HepG2 (cell line): ENCODE data around the gene KCTD19. TPM values are rescaled to one million over a fixed set of nuclear protein-coding genes. Genes with fewer than 3 reads are reported as not detected.

Experiments
- MAF1 ChIP-seq: sonication (generic); formaldehyde crosslinking; IDR thresholded peaks from 2 replicates; pipeline ENCODE4 v1.5.0; 2020; ENCODE audit warnings: missing genetic modification reagents, borderline replicate concordance
- MED8 ChIP-seq: sonication (generic); formaldehyde crosslinking; IDR thresholded peaks from 2 replicates; pipeline ENCODE4 v1.8.1; 2023; ENCODE audit warnings: mild to moderate bottlenecking, missing genetic modification reagents; ENCODE audit not compliant: insufficient replicate concordance
- REL ChIP-seq: sonication (generic); formaldehyde crosslinking; conservative IDR thresholded peaks from 2 replicates; pipeline ENCODE4 v1.8.0; 2022; ENCODE audit warnings: mild to moderate bottlenecking, missing genetic modification reagents, moderate library complexity
- SALL1 ChIP-seq: sonication (generic); formaldehyde crosslinking; IDR thresholded peaks from 2 replicates; pipeline ENCODE4 v1.8.0; 2022; ENCODE audit warnings: mild to moderate bottlenecking, missing genetic modification reagents
- SNAI1 ChIP-seq: sonication (generic); formaldehyde crosslinking; IDR thresholded peaks from 2 replicates; pipeline ENCODE4 v1.5.0; 2020; ENCODE audit warnings: mild to moderate bottlenecking, missing genetic modification reagents, borderline replicate concordance
- ZBTB7A ChIP-seq: sonication (generic); formaldehyde crosslinking; IDR thresholded peaks from 2 replicates; pipeline ENCODE4 v1.8.0; 2022; ENCODE audit warnings: mild to moderate bottlenecking, missing genetic modification reagents
- ZNF782 ChIP-seq: sonication (generic); formaldehyde crosslinking; IDR thresholded peaks from 2 replicates; pipeline ENCODE4 v1.4.0; 2020; ENCODE audit warnings: missing genetic modification reagents, mild to moderate bottlenecking, borderline replicate concordance
- ZSCAN21 ChIP-seq: sonication (generic); formaldehyde crosslinking; IDR thresholded peaks from 2 replicates; pipeline ENCODE4 v1.8.0; 2022; ENCODE audit warnings: mild to moderate bottlenecking, missing genetic modification reagents, moderate library complexity, borderline replicate concordance
- ZSCAN30 ChIP-seq: sonication (generic); formaldehyde crosslinking; IDR thresholded peaks from 2 replicates; pipeline ENCODE4 v1.5.0; 2020; ENCODE audit warnings: mild to moderate bottlenecking, missing genetic modification reagents
- polyA plus RNA-seq, 8 experiments: library from polyadenylated mRNA; depleted of rRNA in 3 of 8; stranded (reverse) in 7 of 8; unstranded in 1 of 8; fragments of >200 nt; fragmentation: Illumina TruSeq in 4 of 8; extraction: Trizol in 4 of 8; gene quantifications; 2 replicates each; pipeline versions ENCODE4 v1.2.1 to v1.2.3, GENCODE V29; 2011 to 2016; ENCODE audit warnings: low read depth in 4 of 8, missing spikeins in 1 of 8, mixed read lengths in 1 of 8; ENCODE audit not compliant: insufficient read depth in 1 of 8
- total RNA-seq, 5 experiments: library from RNA; depleted of rRNA; stranded (reverse); fragments of >200 nt; fragmentation: Illumina TruSeq; extraction: Trizol; gene quantifications; 2 replicates each; pipeline ENCODE4 v1.2.3, GENCODE V29; 2016; ENCODE audit warnings: low read depth in 1 of 5
- TF ChIP-seq, protein P1 (sequence below): sonication (generic); formaldehyde crosslinking; IDR thresholded peaks from 2 replicates; pipeline ENCODE4 v1.9.0; 2021; ENCODE audit warnings: missing genetic modification reagents, mild to moderate bottlenecking, borderline replicate concordance
- TF ChIP-seq, protein P2 (sequence below): sonication (generic); formaldehyde crosslinking; conservative IDR thresholded peaks from 2 replicates; pipeline ENCODE4 v1.8.0; 2022; ENCODE audit warnings: mild to moderate bottlenecking, moderate library complexity, missing genetic modification reagents
- TF ChIP-seq, protein P3 (sequence below): sonication (generic); formaldehyde crosslinking; IDR thresholded peaks from 2 replicates; pipeline ENCODE4 v1.4.0; 2020; ENCODE audit warnings: mild to moderate bottlenecking, missing genetic modification reagents
- TF ChIP-seq, protein P4 (sequence below): sonication (generic); formaldehyde crosslinking; IDR thresholded peaks from 2 replicates; pipeline ENCODE4 v1.4.0; 2020; ENCODE audit warnings: missing genetic modification reagents

KCTD19 gene
- total and polyA plus RNA-seq, 2 of the 13 experiments (the other 11 are each of a cell fraction or from before 2014, with no cell fraction given) = not detected

DNA sequence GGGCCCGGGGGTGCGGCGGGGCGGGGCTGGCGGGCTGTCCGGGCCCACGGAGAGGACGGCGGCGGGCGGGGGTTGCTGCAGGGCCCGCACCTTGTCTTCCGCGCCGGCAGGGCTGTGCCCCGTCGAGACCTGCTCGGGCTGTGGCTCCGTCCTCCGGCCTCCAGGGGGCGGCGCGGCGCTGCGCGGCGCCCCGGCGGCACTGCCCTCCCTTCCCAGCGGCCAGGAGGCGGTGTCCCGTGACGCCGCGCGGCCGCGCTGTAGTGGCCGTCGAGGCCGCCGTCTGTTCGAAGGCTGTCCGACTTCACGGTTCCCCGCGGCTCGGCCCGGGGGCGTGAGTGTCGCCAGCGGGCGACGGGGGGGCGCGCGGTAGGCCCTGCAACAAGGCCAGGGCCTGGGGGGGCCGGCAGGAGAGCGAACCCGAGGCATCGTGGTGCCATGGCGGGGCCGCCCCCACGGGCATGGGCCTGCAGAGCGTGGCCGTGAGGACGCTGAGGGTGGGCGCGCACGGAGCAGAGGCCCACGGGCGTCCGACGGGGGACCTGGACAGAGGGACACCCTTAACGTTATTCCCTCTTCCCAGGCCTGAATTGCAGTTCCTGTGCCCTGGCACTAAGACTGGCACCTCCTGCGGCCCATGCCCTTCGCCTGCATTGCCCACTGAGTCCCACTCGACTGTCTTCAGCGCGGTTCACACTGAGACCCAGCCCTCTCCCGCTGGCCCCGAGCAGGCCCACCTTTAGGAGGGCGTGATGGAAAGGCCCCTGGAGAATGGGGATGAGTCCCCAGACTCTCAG is 47.0 kb downstream of the KCTD19 start, which contains the start of gene PLEKHG4 (continued):
- TF ChIP-seq MAF1 (CRISPR knock-in tag) = 0 out of 2 replicates have a peak, but pooled peaks have one; percentile 17
- TF ChIP-seq ZSCAN21 (CRISPR knock-in tag) = peak; percentile 89
- TF ChIP-seq, protein P1, sequence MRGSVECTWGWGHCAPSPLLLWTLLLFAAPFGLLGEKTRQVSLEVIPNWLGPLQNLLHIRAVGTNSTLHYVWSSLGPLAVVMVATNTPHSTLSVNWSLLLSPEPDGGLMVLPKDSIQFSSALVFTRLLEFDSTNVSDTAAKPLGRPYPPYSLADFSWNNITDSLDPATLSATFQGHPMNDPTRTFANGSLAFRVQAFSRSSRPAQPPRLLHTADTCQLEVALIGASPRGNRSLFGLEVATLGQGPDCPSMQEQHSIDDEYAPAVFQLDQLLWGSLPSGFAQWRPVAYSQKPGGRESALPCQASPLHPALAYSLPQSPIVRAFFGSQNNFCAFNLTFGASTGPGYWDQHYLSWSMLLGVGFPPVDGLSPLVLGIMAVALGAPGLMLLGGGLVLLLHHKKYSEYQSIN (CRISPR knock-in tag) = no peak
- peak; percentile 88 for TF ChIP-seq SALL1
- peak; percentile 65; the same call in 1 of the 2 replicates for TF ChIP-seq ZSCAN30 (CRISPR knock-in tag)
- no peak; the same call in 1 of the 2 replicates for TF ChIP-seq REL (CRISPR knock-in tag)
- TF ChIP-seq ZNF782 = peak; percentile 89
- TF ChIP-seq, protein P2, sequence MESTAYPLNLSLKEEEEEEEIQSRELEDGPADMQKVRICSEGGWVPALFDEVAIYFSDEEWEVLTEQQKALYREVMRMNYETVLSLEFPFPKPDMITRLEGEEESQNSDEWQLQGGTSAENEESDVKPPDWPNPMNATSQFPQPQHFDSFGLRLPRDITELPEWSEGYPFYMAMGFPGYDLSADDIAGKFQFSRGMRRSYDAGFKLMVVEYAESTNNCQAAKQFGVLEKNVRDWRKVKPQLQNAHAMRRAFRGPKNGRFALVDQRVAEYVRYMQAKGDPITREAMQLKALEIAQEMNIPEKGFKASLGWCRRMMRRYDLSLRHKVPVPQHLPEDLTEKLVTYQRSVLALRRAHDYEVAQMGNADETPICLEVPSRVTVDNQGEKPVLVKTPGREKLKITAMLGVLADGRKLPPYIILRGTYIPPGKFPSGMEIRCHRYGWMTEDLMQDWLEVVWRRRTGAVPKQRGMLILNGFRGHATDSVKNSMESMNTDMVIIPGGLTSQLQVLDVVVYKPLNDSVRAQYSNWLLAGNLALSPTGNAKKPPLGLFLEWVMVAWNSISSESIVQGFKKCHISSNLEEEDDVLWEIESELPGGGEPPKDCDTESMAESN (CRISPR knock-in tag) = peak; percentile 84
- TF ChIP-seq, protein P3, sequence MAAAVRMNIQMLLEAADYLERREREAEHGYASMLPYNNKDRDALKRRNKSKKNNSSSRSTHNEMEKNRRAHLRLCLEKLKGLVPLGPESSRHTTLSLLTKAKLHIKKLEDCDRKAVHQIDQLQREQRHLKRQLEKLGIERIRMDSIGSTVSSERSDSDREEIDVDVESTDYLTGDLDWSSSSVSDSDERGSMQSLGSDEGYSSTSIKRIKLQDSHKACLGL (CRISPR knock-in tag) = peak; percentile 78; the same call in 1 of the 2 replicates
- TF ChIP-seq, protein P4, sequence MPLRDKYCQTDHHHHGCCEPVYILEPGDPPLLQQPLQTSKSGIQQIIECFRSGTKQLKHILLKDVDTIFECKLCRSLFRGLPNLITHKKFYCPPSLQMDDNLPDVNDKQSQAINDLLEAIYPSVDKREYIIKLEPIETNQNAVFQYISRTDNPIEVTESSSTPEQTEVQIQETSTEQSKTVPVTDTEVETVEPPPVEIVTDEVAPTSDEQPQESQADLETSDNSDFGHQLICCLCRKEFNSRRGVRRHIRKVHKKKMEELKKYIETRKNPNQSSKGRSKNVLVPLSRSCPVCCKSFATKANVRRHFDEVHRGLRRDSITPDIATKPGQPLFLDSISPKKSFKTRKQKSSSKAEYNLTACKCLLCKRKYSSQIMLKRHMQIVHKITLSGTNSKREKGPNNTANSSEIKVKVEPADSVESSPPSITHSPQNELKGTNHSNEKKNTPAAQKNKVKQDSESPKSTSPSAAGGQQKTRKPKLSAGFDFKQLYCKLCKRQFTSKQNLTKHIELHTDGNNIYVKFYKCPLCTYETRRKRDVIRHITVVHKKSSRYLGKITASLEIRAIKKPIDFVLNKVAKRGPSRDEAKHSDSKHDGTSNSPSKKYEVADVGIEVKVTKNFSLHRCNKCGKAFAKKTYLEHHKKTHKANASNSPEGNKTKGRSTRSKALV (CRISPR knock-in tag) = no peak; the same call in 1 of the 2 replicates
- peak; percentile 53; the same call in 1 of the 2 replicates for TF ChIP-seq ZBTB7A (CRISPR knock-in tag)
- TF ChIP-seq MED8 (CRISPR knock-in tag) = peak; percentile 66
- TF ChIP-seq SNAI1 = no peak
